ENCODE results near the gene LIPT2. TPM values are rescaled to one million over a fixed set of nuclear protein-coding genes. Genes with fewer than 3 reads are reported as not detected.
"Not testable (repeated sequence)": the region's sequence is repeated elsewhere in the genome, so short reads cannot be mapped to it uniquely, and the experiment has no call there.

Gene LIPT2
- total RNA-seq, 4 donors from 2014 or later, result 0.45 to 3.4 (median 3.1) TPM

DNA sequence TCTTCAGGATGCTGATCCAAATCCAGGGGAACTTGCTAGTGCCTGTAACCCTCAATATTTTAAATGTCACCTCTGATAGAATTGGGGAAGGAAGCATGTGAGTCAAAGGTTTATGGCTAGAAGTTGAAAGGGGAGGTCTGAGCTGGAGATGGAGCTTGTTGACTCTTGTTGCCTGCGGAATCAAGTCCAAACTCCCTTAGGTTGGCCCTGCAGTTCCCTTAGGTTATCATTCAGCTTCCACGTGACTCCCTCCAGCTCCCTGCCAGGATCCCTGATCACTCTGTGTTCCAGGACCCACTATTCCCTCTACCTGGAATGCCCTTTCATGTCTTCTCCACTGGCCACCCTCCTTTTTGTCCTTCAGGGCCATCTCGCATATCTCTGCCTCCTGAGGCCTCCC is 26.2 kb upstream of the LIPT2 start:
- no peaks in the 10 kb centered on the region for H3K4me1 ChIP-seq
- no peak for ATAC-seq
- no peak overlapping the region for H3K4me3 ChIP-seq
- H3K27me3 ChIP-seq, result no peaks in the 10 kb centered on the region
- no peaks in the 10 kb centered on the region for H3K9me3 ChIP-seq
- no peak overlapping the region for H3K27ac ChIP-seq
- no peaks in the 10 kb centered on the region for H3K36me3 ChIP-seq
- 46 to 68% methylated on average over 2 to 3 of the region's 3 CpGs for WGBS, 2 donors (ENCODE audit: low coverage in 1 of 2)
- TF ChIP-seq POLR2A (IDR thresholded peaks at IDR 0.05) (no peak), EP300 (IDR thresholded peaks at IDR 0.05) (no peak), POLR2AphosphoS5 (IDR thresholded peaks at IDR 0.05) (no peak)
- TF ChIP-seq, protein P1, sequence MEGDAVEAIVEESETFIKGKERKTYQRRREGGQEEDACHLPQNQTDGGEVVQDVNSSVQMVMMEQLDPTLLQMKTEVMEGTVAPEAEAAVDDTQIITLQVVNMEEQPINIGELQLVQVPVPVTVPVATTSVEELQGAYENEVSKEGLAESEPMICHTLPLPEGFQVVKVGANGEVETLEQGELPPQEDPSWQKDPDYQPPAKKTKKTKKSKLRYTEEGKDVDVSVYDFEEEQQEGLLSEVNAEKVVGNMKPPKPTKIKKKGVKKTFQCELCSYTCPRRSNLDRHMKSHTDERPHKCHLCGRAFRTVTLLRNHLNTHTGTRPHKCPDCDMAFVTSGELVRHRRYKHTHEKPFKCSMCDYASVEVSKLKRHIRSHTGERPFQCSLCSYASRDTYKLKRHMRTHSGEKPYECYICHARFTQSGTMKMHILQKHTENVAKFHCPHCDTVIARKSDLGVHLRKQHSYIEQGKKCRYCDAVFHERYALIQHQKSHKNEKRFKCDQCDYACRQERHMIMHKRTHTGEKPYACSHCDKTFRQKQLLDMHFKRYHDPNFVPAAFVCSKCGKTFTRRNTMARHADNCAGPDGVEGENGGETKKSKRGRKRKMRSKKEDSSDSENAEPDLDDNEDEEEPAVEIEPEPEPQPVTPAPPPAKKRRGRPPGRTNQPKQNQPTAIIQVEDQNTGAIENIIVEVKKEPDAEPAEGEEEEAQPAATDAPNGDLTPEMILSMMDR (IDR thresholded peaks at IDR 0.05), result no peak

DNA sequence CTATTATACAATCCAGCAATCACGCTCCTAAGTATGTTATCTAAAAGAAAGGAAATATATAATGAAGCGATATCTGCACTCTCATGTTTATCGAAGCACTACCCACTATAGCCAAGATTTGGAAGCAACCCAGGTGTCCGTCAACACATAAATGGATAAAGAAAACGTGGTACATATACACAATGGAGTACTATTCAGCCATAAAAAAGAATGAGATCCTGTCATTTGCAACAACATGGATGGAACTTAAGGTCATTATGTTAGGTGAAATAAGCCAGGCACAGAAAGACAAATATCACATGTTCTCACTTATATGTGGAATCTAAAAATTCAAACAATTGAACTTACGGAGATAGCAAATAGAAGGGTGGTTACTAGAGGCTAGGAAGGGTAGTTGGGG is 24.1 kb upstream of the LIPT2 start:
- ATAC-seq, H3K27me3 ChIP-seq, H3K36me3 ChIP-seq, H3K4me1 ChIP-seq, H3K27ac ChIP-seq, H3K4me3 ChIP-seq, H3K9me3 ChIP-seq: not testable (repeated sequence)
- WGBS, 2 donors (ENCODE audit: low coverage in 1 of 2), result 78 to 83% methylated on average over 6 of the region's 6 CpGs

DNA sequence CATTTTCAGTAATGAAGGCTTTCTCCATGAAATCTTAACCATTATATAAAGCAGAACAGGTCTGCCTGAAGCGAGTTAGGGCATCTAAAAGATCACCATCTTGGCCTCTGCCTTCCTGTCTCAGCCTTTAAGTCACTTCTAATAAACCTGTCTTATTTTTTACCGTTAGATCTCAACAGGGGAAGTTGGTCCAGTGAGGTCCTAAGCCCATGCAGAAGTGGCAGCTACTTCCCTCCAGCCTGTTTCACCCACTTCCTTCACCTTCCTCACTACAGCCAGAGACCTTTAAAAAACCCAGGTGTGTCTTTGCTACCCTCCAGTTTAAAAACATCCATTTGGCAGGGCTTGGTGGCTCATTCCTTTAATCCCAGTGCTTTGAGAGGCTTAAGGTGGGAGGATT is 14.1 kb upstream of the LIPT2 start:
- Histone ChIP-seq H3K4me3 (no peak overlapping the region), H3K4me1 (no peaks in the 10 kb centered on the region), H3K9me3 (peaks cover 0 to 4% (median 0%) of the 10 kb centered on the region in 3 donors), H3K27me3 (no peaks in the 10 kb centered on the region), H3K36me3 (no peaks in the 10 kb centered on the region), H3K27ac (no peak overlapping the region)
- no peak for ATAC-seq
- TF ChIP-seq POLR2AphosphoS5 (IDR thresholded peaks at IDR 0.05) (no peak), EP300 (IDR thresholded peaks at IDR 0.05) (no peak), POLR2A (IDR thresholded peaks at IDR 0.05) (no peak)
- TF ChIP-seq, protein P1 (IDR thresholded peaks at IDR 0.05), result no peak
- WGBS, 2 donors (ENCODE audit: low coverage in 1 of 2), result 71% methylated on average over 2 of the region's 2 CpGs; no CpG with 5 or more reads in 1 of the 2 donors

DNA sequence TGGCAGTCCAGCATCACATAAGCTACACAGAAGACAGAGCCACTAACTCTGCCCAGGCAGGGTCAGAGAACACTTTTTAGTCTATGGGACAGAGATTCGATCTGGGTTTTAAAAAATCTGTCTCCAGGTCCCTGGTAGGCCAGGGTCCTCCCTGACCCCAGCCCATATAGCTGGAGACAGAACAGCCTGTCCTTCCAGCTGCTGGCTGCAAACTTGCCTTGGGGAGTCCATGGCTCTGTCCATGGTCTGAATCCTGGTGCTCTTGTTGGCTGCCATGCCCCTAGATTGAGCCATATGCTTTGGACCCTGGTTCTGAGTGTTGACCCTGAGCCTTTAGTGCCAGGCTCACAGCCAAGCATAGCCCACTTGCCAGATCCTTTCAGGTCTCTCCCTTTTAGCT is 13.3 kb upstream of the LIPT2 start:
- 80% methylated on average over 1 of the region's 1 CpG; no CpG with 5 or more reads in 1 of the 2 donors for WGBS, 2 donors (ENCODE audit: low coverage in 1 of 2)

DNA sequence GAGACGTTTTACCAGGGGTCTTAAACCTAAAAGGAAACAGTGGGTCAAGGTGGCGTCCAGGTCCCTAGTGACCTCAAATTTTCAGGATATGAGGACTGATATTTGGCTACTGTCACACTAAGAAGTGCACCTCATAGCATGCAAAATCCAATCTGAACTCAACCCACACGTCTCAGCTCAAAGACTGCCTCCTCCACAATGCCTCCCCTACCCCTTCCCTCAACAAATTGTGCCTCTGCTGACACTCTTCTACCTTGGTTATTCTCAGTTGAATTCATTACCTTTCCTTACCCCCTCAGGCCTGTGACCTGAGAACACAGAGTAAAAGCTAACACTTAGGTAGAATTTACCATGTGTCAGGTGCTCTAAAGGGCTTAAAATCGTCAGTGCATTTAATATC is 12.4 kb upstream of the LIPT2 start:
- H3K36me3 ChIP-seq, result no peaks in the 10 kb centered on the region
- H3K27ac ChIP-seq, result no peak overlapping the region
- WGBS, 2 donors (ENCODE audit: low coverage in 1 of 2), result 73 to 86% methylated on average over 3 to 4 of the region's 4 CpGs
- TF ChIP-seq, protein P1 (IDR thresholded peaks at IDR 0.05), result no peak
- TF ChIP-seq POLR2A (IDR thresholded peaks at IDR 0.05), result no peak
- no peak for TF ChIP-seq POLR2AphosphoS5 (IDR thresholded peaks at IDR 0.05)
- TF ChIP-seq EP300 (IDR thresholded peaks at IDR 0.05), result no peak
- H3K4me3 ChIP-seq, result no peak overlapping the region
- peaks cover 0 to 7% (median 0%) of the 10 kb centered on the region in 3 donors for H3K9me3 ChIP-seq
- ATAC-seq, result no peak
- H3K4me1 ChIP-seq, result no peaks in the 10 kb centered on the region
- H3K27me3 ChIP-seq, result no peaks in the 10 kb centered on the region

More for the DNA sequence above, 13.3 kb upstream of the LIPT2 start:
- no peak for ATAC-seq
- H3K36me3 ChIP-seq, result no peaks in the 10 kb centered on the region
- no peak for TF ChIP-seq POLR2A (IDR thresholded peaks at IDR 0.05)
- TF ChIP-seq EP300 (IDR thresholded peaks at IDR 0.05), result no peak
- TF ChIP-seq, protein P1 (IDR thresholded peaks at IDR 0.05), result no peak
- no peak for TF ChIP-seq POLR2AphosphoS5 (IDR thresholded peaks at IDR 0.05)
- H3K4me1 ChIP-seq, result no peaks in the 10 kb centered on the region
- H3K27me3 ChIP-seq, result no peaks in the 10 kb centered on the region
- H3K4me3 ChIP-seq, result no peak overlapping the region
- H3K27ac ChIP-seq, result no peak overlapping the region
- peaks cover 0 to 7% (median 0%) of the 10 kb centered on the region in 3 donors for H3K9me3 ChIP-seq
